Camera-type eye (tissue), 1 donor: ENCODE results near the gene CHMP2B. TPM values are rescaled to one million over a fixed set of nuclear protein-coding genes. Genes with fewer than 3 reads are reported as not detected.

Experiments used
- total RNA-seq: library from RNA; depleted of rRNA; stranded (reverse); fragments of >200 nt; gene quantifications from one replicate; pipeline ENCODE4 v1.2.3, GENCODE V29; 2014

Gene CHMP2B, protein sequence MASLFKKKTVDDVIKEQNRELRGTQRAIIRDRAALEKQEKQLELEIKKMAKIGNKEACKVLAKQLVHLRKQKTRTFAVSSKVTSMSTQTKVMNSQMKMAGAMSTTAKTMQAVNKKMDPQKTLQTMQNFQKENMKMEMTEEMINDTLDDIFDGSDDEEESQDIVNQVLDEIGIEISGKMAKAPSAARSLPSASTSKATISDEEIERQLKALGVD
- total RNA-seq = 44.2 TPM

GRCh38 chr3:87227104-87227834, at the start of gene CHMP2B:
Gene CHMP2B, plus strand, starts transcription at chr3:87227309. Its CDS starts 214 bp downstream, at chr3:87227523.

DNA sequence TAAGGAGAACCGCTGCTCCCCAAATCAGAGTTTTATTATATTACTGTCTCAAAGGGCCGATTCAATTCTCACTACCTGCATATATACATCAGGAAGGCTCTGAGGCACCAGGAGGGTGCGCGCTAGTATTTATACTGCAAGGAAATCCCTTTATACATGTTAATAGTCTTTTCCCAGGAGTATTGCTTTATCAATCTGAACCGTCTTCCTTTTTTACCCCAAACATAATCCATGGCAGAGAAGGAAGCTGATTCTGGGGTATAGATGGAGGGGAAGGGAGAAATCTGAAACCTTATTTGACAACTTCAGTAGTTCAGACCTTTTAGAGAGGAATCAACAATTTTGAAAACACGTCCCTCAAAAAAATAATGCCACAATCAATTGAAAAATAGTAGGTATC, 49.4 kb downstream of the CHMP2B start, which contains the start of gene POU1F1:
POU1F1 (minus strand) TSS at position 101 of the 400 bp plus-strand sequence. CDS start 122 bp downstream, outside the sequence.

Other genes starting within 250 kb of the CHMP2B start
- 20.8 TPM for gene VGLL3, start 236.2 kb upstream of the CHMP2B start, total RNA-seq
- gene POU1F1, start 49.3 kb downstream of the CHMP2B start, total RNA-seq = not detected